HepG2 (cell line): ENCODE data around the gene SAC3D1. TPM values are rescaled to one million over a fixed set of nuclear protein-coding genes. Genes with fewer than 3 reads are reported as not detected.
A peak's percentile ranks its signal among the peaks of the same experiment; 100 is the strongest.

ENCODE experiments used
- DNMT1 ChIP-seq: sonication (generic); formaldehyde crosslinking; IDR thresholded peaks from 2 replicates; pipeline ENCODE4 v1.5.1; 2020; ENCODE audit warnings: mild to moderate bottlenecking, missing genetic modification reagents
- HNRNPUL1 ChIP-seq: fragments of 200-400 bp; formaldehyde crosslinking; IDR thresholded peaks from 2 replicates; pipeline ENCODE4 v1.6.1; 2017; ENCODE audit warnings: low read depth, mild to moderate bottlenecking, low read length, moderate library complexity
- KLF15 ChIP-seq: sonication (generic); formaldehyde crosslinking; IDR thresholded peaks from 2 replicates; pipeline ENCODE4 v1.8.1; 2023; ENCODE audit warnings: borderline replicate concordance, mild to moderate bottlenecking, inconsistent platforms, missing genetic modification reagents, mixed read lengths
- MEIS2 ChIP-seq: sonication (generic); formaldehyde crosslinking; IDR thresholded peaks from 2 replicates; pipeline ENCODE4 v1.9.0; 2021; ENCODE audit warnings: mild to moderate bottlenecking, missing genetic modification reagents
- NCOR1 ChIP-seq: fragments of 200-600 bp; sonication (generic); IDR thresholded peaks from 2 replicates; pipeline ENCODE4 v1.7.0; 2017; ENCODE audit warnings: antibody characterized with exemption, low read length, borderline replicate concordance
- NFIB ChIP-seq: sonication (generic); formaldehyde crosslinking; IDR thresholded peaks from 2 replicates; pipeline ENCODE4 v1.9.0; 2021; ENCODE audit warnings: missing genetic modification reagents, mild to moderate bottlenecking, borderline replicate concordance
- NR2C2 ChIP-seq: sonication (generic); formaldehyde crosslinking; IDR thresholded peaks from 2 replicates; pipeline ENCODE4 v1.4.0; 2020; ENCODE audit warnings: missing genetic modification reagents, mild to moderate bottlenecking, moderate library complexity, borderline replicate concordance
- SALL1 ChIP-seq: sonication (generic); formaldehyde crosslinking; IDR thresholded peaks from 2 replicates; pipeline ENCODE4 v1.8.0; 2022; ENCODE audit warnings: mild to moderate bottlenecking, missing genetic modification reagents
- TEF ChIP-seq: sonication (generic); formaldehyde crosslinking; IDR thresholded peaks from 2 replicates; pipeline ENCODE4 v1.5.0; 2020; ENCODE audit warnings: missing genetic modification reagents
- ZNF138 ChIP-seq: sonication (generic); formaldehyde crosslinking; IDR thresholded peaks from 2 replicates; pipeline ENCODE4 v1.5.0; 2020; ENCODE audit warnings: mild to moderate bottlenecking, low read depth, missing genetic modification reagents
- ZNF160 ChIP-seq: sonication (generic); formaldehyde crosslinking; IDR thresholded peaks from 2 replicates; pipeline ENCODE4 v1.8.0; 2022; ENCODE audit warnings: mild to moderate bottlenecking, inconsistent platforms, missing genetic modification reagents
- ZNF296 ChIP-seq: sonication (generic); formaldehyde crosslinking; conservative IDR thresholded peaks from 2 replicates; pipeline ENCODE4 v1.5.0; 2020; ENCODE audit warnings: mild to moderate bottlenecking, missing genetic modification reagents
- ZNF333 ChIP-seq: sonication (generic); formaldehyde crosslinking; IDR thresholded peaks from 2 replicates; pipeline ENCODE4 v1.4.0; 2020; ENCODE audit warnings: mild to moderate bottlenecking, missing genetic modification reagents, borderline replicate concordance
- ZNF543 ChIP-seq: sonication (generic); formaldehyde crosslinking; IDR thresholded peaks from 2 replicates; pipeline ENCODE4 v1.4.0; 2020; ENCODE audit warnings: mild to moderate bottlenecking, missing genetic modification reagents
- ZNF546 ChIP-seq: sonication (generic); formaldehyde crosslinking; conservative IDR thresholded peaks from 2 replicates; pipeline ENCODE4 v1.8.1; 2023; ENCODE audit warnings: mild to moderate bottlenecking, missing genetic modification reagents
- ZNF564 ChIP-seq: sonication (generic); formaldehyde crosslinking; IDR thresholded peaks from 2 replicates; pipeline ENCODE4 v1.8.1; 2023; ENCODE audit warnings: mild to moderate bottlenecking, missing genetic modification reagents
- ZNF710 ChIP-seq: sonication (generic); formaldehyde crosslinking; IDR thresholded peaks from 2 replicates; pipeline ENCODE4 v1.5.0; 2020; ENCODE audit warnings: mild to moderate bottlenecking, missing genetic modification reagents, borderline replicate concordance
- polyA plus RNA-seq, 8 experiments: library from polyadenylated mRNA; depleted of rRNA in 3 of 8; stranded (reverse) in 7 of 8; unstranded in 1 of 8; fragments of >200 nt; fragmentation: Illumina TruSeq in 4 of 8; extraction: Trizol in 4 of 8; gene quantifications; 2 replicates each; pipeline versions ENCODE4 v1.2.1 to v1.2.3, GENCODE V29; 2011 to 2016; ENCODE audit warnings: low read depth in 4 of 8, missing spikeins in 1 of 8, mixed read lengths in 1 of 8; ENCODE audit not compliant: insufficient read depth in 1 of 8
- total RNA-seq, 5 experiments: library from RNA; depleted of rRNA; stranded (reverse); fragments of >200 nt; fragmentation: Illumina TruSeq; extraction: Trizol; gene quantifications; 2 replicates each; pipeline ENCODE4 v1.2.3, GENCODE V29; 2016; ENCODE audit warnings: low read depth in 1 of 5
- TF ChIP-seq, protein P1 (sequence below): sonication (generic); formaldehyde crosslinking; IDR thresholded peaks from 2 replicates; pipeline ENCODE4 v1.4.0; 2020; ENCODE audit warnings: missing genetic modification reagents
- TF ChIP-seq, protein P2 (sequence below): sonication (generic); formaldehyde crosslinking; IDR thresholded peaks from 2 replicates; pipeline ENCODE4 v1.8.0; 2022; ENCODE audit warnings: missing genetic modification reagents, low read depth, mild to moderate bottlenecking, borderline replicate concordance
- TF ChIP-seq, protein P3 (sequence below): sonication (generic); formaldehyde crosslinking; IDR thresholded peaks from 2 replicates; pipeline ENCODE4 v1.4.0; 2020; ENCODE audit warnings: missing genetic modification reagents
- TF ChIP-seq, protein P4 (sequence below): sonication (generic); formaldehyde crosslinking; IDR thresholded peaks from 2 replicates; pipeline ENCODE4 v1.5.1; 2020; ENCODE audit warnings: missing genetic modification reagents, mild to moderate bottlenecking, borderline replicate concordance

The SAC3D1 gene
- total and polyA plus RNA-seq, 2 of the 13 experiments (the other 11 are each of a cell fraction or from before 2014, with no cell fraction given) = 7.4 to 36.3 TPM

- TF ChIP-seq, protein P1, sequence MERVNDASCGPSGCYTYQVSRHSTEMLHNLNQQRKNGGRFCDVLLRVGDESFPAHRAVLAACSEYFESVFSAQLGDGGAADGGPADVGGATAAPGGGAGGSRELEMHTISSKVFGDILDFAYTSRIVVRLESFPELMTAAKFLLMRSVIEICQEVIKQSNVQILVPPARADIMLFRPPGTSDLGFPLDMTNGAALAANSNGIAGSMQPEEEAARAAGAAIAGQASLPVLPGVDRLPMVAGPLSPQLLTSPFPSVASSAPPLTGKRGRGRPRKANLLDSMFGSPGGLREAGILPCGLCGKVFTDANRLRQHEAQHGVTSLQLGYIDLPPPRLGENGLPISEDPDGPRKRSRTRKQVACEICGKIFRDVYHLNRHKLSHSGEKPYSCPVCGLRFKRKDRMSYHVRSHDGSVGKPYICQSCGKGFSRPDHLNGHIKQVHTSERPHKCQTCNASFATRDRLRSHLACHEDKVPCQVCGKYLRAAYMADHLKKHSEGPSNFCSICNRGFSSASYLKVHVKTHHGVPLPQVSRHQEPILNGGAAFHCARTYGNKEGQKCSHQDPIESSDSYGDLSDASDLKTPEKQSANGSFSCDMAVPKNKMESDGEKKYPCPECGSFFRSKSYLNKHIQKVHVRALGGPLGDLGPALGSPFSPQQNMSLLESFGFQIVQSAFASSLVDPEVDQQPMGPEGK (CRISPR knock-in tag) = no peak
- TF ChIP-seq, protein P2, sequence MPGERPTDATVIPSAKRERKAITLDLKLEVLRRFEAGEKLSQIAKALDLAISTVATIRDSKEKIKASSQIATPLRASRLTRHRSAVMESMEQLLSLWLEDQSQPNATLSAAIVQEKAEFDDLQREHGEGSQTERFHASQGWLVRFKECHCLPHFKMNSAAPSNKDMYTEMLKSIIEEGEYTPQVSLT = no peak
- TF ChIP-seq ZNF543 (CRISPR knock-in tag) (peak; percentile 0; the same call in 1 of the 2 replicates), ZNF564 (CRISPR knock-in tag) (0 out of 2 replicates have a peak, but pooled peaks have one; percentile 67), ZNF710 (CRISPR knock-in tag) (peak; percentile 42; the same call in 1 of the 2 replicates), NCOR1 (no peak), ZNF160 (CRISPR knock-in tag) (0 out of 2 replicates have a peak, but pooled peaks have one; percentile 72), TEF (CRISPR knock-in tag) (no peak), ZNF546 (CRISPR knock-in tag) (0 out of 2 replicates have a peak, but pooled peaks have one; percentile 54), HNRNPUL1 (no peak), NR2C2 (no peak), ZNF296 (CRISPR knock-in tag) (no peak), ZNF333 (CRISPR knock-in tag) (peak; percentile 28; the same call in 1 of the 2 replicates), DNMT1 (no peak), SALL1 (peak; percentile 31; the same call in 1 of the 2 replicates), KLF15 (CRISPR knock-in tag) (peak; percentile 63; the same call in 1 of the 2 replicates), NFIB (CRISPR knock-in tag) (no peak), ZNF138 (no peak), MEIS2 (CRISPR knock-in tag) (peak; percentile 50; the same call in 1 of the 2 replicates)
- TF ChIP-seq, protein P3, sequence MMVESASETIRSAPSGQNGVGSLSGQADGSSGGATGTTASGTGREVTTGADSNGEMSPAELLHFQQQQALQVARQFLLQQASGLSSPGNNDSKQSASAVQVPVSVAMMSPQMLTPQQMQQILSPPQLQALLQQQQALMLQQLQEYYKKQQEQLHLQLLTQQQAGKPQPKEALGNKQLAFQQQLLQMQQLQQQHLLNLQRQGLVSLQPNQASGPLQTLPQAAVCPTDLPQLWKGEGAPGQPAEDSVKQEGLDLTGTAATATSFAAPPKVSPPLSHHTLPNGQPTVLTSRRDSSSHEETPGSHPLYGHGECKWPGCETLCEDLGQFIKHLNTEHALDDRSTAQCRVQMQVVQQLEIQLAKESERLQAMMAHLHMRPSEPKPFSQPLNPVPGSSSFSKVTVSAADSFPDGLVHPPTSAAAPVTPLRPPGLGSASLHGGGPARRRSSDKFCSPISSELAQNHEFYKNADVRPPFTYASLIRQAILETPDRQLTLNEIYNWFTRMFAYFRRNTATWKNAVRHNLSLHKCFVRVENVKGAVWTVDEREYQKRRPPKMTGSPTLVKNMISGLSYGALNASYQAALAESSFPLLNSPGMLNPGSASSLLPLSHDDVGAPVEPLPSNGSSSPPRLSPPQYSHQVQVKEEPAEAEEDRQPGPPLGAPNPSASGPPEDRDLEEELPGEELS (CRISPR knock-in tag) = no peak
- TF ChIP-seq, protein P4, sequence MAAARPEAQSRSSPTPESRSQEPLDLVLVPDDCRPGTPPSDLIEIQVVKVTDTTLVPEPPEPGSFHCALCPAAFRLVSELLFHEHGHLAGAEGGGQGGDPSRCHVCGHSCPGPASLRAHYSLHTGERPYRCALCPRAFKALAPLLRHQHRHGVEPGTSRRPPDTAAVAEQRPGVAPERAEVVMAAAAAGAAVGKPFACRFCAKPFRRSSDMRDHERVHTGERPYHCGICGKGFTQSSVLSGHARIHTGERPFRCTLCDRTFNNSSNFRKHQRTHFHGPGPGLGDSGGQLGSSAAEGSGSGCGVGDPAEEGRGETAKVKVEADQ (CRISPR knock-in tag) = 0 out of 2 replicates have a peak, but pooled peaks have one; percentile 16
These were observed 17.0 kb downstream of the SAC3D1 start (continued) for GRCh38 chr11:65058012-65058411.
